Endothelial cell (in vitro differentiated cells): ENCODE data around the gene ADAM22. TPM values are rescaled to one million over a fixed set of nuclear protein-coding genes. Genes with fewer than 3 reads are reported as not detected.

Source experiments
- DNase-seq: peaks from one replicate; pipeline ENCODE4 v3.0.0; 2021; ENCODE audit warnings: low spot score
- H3K27ac Mint-ChIP-seq: one replicate; pipeline ENCODE4 v1.8.0; 2021; ENCODE audit warnings: mixed read lengths, inconsistent platforms; ENCODE audit not compliant: unreplicated experiment
- H3K27me3 Mint-ChIP-seq: one replicate; pipeline ENCODE4 v1.8.0; 2021; ENCODE audit warnings: mild to moderate bottlenecking, moderate library complexity, mixed read lengths, inconsistent platforms; ENCODE audit not compliant: unreplicated experiment
- H3K36me3 Mint-ChIP-seq: one replicate; pipeline ENCODE4 v1.8.0; 2021; ENCODE audit warnings: mild to moderate bottlenecking, low read depth, mixed read lengths, inconsistent platforms; ENCODE audit not compliant: unreplicated experiment
- H3K4me1 Mint-ChIP-seq: one replicate; pipeline ENCODE4 v1.8.0; 2021; ENCODE audit warnings: mild to moderate bottlenecking, mixed read lengths, inconsistent platforms; ENCODE audit not compliant: unreplicated experiment
- H3K4me3 Mint-ChIP-seq: one replicate; pipeline ENCODE4 v1.8.0; 2021; ENCODE audit warnings: mild to moderate bottlenecking, mixed read lengths, inconsistent platforms; ENCODE audit not compliant: unreplicated experiment
- H3K9me3 Mint-ChIP-seq: one replicate; pipeline ENCODE4 v1.8.0; 2021; ENCODE audit warnings: mixed read lengths, inconsistent platforms; ENCODE audit not compliant: unreplicated experiment
- total RNA-seq: library from RNA; stranded (reverse); fragmentation: NEBNext Ultra II Directional; extraction: Animal tissue kit (Norgen Biotek cat#: 25700); gene quantifications from one replicate; pipeline ENCODE4 v1.2.1, GENCODE V29; 2021; ENCODE audit not compliant: unreplicated experiment
- TF ChIP-seq, protein P1 (sequence below): fragments of 200-600 bp; sonication (generic); IDR thresholded peaks from one replicate; pipeline ENCODE4 v1.5.0; 2021; ENCODE audit warnings: antibody characterized with exemption; ENCODE audit not compliant: unreplicated experiment

Gene ADAM22
- total RNA-seq, 1 donor from 2014 or later, result 14.6 TPM

DNA sequence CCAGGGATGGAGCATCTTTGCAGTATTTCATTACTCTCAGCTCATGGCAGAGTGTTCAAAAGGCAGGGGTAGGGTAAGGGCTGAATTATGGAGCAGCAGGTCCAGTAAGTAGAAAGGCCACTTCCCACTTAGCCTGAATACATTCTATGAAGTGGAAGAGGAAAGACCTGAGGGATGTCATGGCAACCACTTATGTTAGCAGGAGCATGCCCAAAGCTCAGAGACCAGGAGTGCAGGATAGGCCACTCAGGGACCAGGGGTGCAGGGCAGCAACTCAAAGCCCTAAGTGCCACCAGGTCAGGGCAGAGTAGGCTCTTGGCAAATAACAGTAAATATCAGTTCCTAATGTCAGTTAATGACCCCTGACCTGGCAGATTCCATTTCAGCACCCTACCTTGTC lies 282.2 kb downstream of the ADAM22 start:
- H3K27ac Mint-ChIP-seq, result no peak overlapping the region
- no peak for DNase-seq
- H3K9me3 Mint-ChIP-seq, result no peaks in the 10 kb centered on the region
- H3K4me1 Mint-ChIP-seq, result peaks cover 17% of the 10 kb centered on the region
- no peak overlapping the region for H3K4me3 Mint-ChIP-seq
- peaks cover 22% of the 10 kb centered on the region for H3K36me3 Mint-ChIP-seq
- peaks cover 2% of the 10 kb centered on the region for H3K27me3 Mint-ChIP-seq
- TF ChIP-seq, protein P1, sequence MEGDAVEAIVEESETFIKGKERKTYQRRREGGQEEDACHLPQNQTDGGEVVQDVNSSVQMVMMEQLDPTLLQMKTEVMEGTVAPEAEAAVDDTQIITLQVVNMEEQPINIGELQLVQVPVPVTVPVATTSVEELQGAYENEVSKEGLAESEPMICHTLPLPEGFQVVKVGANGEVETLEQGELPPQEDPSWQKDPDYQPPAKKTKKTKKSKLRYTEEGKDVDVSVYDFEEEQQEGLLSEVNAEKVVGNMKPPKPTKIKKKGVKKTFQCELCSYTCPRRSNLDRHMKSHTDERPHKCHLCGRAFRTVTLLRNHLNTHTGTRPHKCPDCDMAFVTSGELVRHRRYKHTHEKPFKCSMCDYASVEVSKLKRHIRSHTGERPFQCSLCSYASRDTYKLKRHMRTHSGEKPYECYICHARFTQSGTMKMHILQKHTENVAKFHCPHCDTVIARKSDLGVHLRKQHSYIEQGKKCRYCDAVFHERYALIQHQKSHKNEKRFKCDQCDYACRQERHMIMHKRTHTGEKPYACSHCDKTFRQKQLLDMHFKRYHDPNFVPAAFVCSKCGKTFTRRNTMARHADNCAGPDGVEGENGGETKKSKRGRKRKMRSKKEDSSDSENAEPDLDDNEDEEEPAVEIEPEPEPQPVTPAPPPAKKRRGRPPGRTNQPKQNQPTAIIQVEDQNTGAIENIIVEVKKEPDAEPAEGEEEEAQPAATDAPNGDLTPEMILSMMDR, result no peak

DNA sequence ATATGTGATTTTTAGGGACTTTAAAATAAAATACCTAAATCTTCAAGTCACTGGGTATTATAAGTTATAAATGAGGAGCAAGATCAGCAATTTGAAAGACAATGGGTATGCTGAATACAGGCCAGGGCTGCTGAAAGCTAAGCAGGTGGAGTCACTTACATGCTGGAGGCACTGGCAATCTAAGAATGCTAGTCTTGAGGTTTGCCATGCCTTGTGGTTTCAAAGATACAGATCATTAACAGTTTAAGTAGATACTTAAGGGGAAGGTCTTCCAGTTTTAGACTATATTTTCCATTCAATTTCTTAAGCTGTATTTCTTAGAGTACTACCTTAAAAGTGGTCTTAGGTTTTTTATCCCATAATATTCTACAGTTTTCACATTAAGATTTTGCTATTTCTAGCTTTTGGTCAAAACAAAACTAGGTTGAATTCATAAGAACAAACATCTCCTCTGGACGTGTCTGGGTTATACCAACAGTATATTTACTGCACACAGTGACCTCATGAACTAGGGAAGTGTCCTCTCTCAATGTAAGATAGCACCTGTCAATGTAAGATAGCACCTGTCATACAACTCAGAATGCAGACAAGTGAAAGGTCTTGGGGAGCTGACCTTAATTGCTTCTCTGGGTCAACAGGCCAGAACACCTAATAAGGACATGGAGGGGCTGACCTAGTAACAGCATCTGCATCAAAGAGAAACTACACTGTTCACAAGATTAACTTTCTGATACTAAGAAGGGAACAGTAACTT lies 283.8 kb downstream of the ADAM22 start:
- peak overlapping the region; percentile 90 for H3K4me3 Mint-ChIP-seq
- H3K27ac Mint-ChIP-seq, result peak overlapping the region; percentile 92
- H3K4me1 Mint-ChIP-seq, result peaks cover 17% of the 10 kb centered on the region
- TF ChIP-seq, protein P1, result no peak
- no peaks in the 10 kb centered on the region for H3K9me3 Mint-ChIP-seq
- peaks cover 15% of the 10 kb centered on the region for H3K36me3 Mint-ChIP-seq
- DNase-seq, result no peak
- H3K27me3 Mint-ChIP-seq, result peaks cover 2% of the 10 kb centered on the region

DNA sequence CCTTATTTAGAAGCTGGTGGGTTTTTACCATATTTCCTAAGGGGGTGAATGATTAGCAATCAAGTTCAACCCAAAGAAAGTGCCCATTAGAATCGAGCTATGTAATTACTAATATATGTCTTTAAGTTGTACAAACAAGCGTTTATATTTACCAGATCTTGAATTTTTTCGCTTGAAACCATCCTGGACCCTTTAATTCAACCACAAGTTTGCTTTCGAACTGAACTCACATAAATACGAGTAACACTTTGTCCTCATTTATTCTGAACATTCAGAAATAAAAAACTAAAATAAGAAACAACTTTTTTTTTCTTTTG lies 284.3 kb downstream of the ADAM22 start:
- H3K4me1 Mint-ChIP-seq, result peaks cover 17% of the 10 kb centered on the region
- peaks cover 2% of the 10 kb centered on the region for H3K27me3 Mint-ChIP-seq
- peak overlapping the region; percentile 92 for H3K27ac Mint-ChIP-seq
- TF ChIP-seq, protein P1, result no peak
- H3K4me3 Mint-ChIP-seq, result peak overlapping the region; percentile 90
- peaks cover 11% of the 10 kb centered on the region for H3K36me3 Mint-ChIP-seq
- DNase-seq, result no peak
- H3K9me3 Mint-ChIP-seq, result no peaks in the 10 kb centered on the region

DNA sequence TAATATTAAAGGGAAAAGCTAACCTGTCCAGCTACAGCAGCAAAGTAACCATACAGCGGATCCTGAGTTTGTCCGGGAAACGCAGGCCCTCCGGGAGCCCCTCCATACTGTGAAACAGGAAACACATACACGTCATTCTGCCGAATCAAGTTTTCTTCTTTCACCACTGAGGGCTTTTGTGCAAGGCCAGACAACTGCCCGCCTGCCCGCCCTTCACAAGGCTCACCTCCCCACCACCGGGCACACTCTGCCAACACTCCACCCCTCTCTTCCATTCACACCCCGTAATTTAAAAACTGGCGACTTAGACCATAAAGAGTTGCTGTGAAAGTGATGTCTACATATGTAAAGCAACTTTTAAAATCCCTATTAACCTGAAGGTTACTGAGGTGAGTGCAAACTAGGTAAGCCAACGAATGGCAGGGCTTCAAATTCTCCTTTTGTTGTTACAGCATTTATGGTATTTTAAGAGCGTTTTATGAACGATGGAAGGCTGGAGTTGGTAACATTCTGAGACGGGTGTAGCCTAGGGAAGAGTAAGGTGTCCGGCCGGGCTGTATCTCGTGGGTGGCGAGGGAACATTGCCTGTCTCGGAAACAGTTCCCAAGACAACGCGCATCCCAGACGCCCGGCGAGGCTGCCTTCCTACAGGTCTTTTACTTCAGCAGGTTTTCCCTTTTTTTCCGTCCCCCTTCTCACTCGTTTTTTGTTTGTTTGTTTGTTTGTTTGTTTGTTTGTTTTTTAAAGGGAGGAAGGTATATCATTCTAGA lies 285.0 kb downstream of the ADAM22 start:
- H3K4me3 Mint-ChIP-seq, result peak overlapping the region; percentile 90
- H3K4me1 Mint-ChIP-seq, result peaks cover 17% of the 10 kb centered on the region
- peak overlapping the region; percentile 92 for H3K27ac Mint-ChIP-seq
- H3K9me3 Mint-ChIP-seq, result no peaks in the 10 kb centered on the region
- peaks cover 2% of the 10 kb centered on the region for H3K27me3 Mint-ChIP-seq
- TF ChIP-seq, protein P1, result no peak
- H3K36me3 Mint-ChIP-seq, result peaks cover 7% of the 10 kb centered on the region
- peak; percentile 47 for DNase-seq
